NCI-H510A treated with DMSO at 0.1 percent for 48 hours (cell line): Measurements from ENCODE around the gene C3orf49.

Experiments
- DNase-seq: peaks from one replicate; lab custom pipeline; 2025; lab: John Stamatoyannopoulos, UW

Gene C3orf49

DNA sequence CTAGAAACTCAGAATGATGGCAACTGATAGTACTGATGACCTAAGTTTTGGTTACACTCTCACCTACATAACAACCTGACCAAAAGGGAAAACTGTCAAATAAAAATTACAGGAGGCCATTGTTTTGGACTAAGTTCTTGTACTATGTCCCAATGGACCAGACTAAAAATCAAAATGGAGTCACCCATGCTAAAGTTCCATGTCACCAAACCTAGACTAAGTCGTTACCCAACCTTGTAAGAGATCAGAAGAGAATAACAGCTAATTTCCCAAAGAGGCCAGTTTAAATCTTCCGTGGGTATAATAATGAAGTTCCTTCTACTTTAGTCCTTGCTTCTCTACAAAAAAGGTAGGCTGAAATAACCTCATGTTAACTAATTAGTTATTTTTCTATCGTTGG, 32.2 kb downstream of the C3orf49 start:
- no peak for DNase-seq

DNA sequence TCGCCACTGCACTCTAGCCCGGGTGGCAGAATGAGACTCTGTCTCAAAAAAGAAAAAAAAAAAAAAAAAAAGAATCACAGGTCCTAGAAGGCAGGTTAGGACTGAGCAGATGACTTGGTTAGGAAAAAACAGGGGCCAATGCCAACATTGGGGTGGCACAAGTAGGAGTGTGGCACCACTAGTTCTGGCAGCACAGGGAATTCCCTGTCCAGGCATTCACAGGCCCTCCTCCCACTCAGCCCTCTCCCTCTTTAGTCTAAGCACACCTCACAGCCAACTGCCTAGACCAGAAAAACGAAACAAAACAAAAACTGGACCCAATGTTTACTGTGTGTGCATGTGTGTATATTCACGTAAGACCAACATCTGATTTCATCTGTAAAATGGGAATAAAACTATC, 34.0 kb downstream of the C3orf49 start:
- DNase-seq, result no peak

DNA sequence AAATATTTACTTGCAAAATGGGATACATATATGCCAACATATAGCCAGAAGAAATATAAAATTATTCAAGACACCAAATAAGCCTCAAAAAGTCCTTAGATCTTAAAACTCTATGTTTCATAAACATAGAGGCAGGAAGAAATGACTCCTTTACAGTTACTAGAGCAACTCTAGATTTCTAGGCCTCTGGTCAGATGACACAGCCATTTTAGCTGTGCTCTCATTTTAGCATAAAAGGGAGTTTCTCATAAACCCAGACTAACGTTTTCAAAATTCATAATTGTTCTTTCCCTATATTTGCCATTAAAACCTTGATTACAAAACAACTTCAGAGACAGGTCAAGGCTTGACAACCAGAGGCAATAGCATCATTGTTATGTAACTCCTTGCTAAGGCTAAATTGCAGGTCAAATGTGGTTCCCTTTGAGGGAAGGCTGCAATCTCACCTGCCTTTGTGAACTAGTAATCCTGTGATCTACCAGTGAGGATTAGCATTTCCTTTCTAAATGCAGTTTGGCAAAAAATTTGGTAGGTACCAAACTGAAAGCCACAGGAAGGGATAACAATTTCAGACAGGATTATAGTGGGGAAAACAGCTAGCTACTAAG, 36.3 kb downstream of the C3orf49 start:
- DNase-seq, result no peak

DNA sequence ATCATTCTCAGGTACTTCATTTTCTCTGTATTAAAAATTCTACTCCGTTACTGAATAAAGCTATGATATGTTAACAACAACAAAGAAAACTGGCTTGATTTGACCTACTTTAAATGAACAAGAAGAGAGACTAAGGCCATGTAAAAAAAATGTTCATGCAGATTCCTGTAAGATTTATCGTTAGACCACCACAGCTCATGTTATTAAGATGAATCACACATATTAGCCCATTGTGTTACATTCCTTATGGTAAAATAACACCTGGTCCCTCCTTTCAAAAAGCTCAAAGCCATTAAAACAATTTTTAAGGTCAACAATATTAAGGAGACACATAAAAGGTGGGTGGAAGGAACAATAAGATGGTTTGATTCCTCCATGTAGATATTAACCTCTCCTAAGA, 38.2 kb downstream of the C3orf49 start:
- DNase-seq, result no peak

DNA sequence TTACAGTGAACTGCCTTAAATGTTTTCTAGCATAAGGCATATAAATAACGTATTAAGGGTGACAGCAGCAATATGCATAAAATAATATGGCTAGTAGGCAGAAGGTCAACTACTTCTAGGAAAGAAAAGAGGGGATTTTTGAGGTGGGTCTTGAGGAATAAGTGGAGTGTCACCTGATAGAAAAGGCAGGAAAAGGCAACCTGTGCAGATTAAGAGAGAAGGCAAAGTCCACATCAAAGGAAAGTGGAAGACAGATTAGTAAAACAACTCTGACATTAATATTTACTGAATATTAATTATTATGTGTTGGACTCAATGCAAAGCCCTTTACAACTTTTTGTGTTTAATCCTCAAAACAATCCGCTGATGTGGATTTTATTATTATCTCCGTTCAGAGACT, 41.7 kb downstream of the C3orf49 start:
- DNase-seq, result no peak

DNA sequence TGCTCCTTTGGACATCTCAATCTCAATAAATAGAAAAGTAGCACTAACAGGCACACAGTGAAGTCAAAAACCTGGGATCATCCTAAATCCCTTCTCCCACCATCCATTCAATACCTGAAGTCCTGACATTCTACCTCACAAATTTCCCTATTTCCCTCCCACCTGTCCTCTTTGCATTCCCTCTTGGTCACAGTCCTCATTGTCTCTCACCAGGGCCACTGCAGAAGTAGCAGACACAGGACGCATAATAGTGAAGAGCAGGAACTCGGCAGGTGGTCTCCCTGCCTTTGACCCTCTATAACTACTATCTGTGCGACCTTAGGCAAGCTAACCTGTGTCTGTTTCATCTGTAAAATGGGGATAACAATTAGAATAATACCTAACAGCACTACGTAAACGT, 42.2 kb downstream of the C3orf49 start:
- no peak for DNase-seq

DNA sequence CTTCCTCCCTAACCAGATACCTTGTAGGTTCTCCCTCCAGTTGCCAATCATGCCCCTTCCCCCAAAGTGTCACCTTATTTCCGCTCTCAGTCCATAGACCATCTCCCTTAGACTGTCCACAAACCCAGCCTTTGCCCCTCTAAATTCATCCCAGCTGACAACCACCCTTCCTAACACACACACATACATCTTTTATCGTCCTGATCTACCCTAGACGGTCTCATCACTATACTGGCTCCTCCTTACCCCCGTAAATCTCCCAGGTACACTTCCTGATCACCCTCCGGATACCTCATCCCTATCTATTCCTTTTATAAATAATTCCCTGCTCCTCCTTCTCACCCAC, 43.7 kb downstream of the C3orf49 start:
- DNase-seq, result no peak

DNA sequence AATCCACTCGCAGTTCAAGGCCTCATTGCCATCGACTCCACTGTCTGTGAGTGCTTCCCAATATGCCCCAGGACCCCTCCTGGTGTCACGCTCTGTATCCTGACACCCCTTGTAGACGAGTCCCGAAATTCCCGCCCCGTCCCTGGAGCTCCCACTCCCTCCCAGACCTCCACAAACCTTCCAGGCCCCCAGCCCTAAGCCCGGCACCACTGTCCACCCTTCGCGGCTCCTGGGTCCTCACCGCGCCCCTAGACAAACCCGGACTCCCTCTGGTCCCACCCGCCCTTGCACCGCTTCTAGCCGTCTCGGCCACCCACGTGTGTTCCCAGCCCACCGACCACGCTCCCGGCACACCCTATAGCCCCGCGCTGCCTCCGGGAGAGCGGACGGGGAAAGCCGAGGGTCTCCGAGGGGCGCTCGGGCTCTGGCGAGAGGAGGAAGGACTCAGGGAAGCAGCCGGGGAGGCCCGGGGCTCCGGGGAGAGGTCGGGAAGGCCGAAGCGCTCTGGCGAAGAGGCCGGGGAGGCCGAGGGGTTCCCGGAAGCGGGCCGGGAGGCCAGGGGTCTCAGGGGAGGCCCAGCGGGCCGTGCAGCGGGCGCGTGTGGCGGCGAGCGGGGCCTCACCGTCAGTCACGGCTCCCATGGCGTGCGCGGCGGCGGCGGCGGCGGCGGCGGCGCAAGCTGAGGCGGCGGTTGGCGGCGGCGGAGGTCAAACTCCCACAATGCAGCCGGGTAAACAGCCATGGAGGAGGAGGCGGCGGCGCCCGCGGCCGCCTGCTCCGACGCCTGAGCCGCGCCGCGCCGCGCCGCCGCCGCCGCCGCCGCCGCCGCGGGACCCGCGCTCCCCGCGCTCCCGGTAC, 44.3 kb downstream of the C3orf49 start, which contains the start of the genes ATXN7 and THOC7:
Gene ATXN7 (plus strand): TSS at position 718 of the 858 bp plus-strand sequence. CDS start 48,732 bp downstream, outside the sequence.
Gene THOC7 (minus strand): TSS at position 656 of the 858 bp plus-strand sequence. CDS start 15 bp downstream, at position 641.
- DNase-seq, result peak; percentile 34

DNA sequence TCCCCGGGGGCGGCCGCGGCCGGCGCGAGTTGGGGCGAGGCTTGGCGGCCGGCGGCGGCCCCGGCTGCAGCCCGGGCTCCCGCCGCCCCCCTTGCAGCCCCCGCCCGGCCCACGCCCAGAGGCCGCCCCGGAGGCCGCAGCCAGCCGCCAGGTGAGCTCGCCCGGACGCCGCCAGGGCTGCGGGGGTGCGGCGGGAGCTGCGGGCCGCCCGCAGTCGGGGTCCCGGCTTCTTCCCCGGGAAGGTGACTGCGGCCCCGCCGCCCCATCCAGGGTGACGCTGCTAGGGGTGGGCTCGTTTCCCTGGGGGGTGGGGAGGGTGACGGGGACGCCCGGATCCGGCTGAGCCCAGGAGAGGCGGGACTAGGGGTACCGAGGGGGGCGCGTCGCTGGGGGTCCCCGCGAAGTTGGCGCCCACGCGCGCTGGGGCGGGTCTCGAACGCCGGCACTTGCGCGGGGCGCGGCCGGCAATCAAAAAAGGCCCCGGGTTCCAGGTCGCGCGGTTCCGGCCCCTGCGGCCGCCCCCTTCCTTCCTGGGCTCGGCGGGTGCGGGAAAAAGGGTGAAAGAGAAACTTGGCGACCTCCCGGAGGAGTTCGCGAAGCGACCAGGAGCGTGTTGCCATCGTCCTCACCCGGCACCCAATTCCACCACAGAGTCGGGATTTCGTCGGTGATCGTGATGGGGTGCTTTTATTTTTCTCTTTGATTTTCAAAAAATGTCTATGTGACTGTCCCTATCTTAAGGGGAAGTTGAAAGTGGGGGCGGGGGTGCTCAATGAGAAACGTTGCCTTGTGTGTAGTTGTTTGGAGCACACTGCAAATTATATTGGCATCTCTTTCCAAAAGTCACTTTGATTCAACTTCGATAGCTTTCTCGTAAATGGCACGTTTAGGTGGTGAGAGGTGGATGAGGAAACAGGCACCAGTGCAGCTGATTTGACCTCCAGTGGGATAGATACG, 45.2 kb downstream of the C3orf49 start:
- DNase-seq, result peak; percentile 29

DNA sequence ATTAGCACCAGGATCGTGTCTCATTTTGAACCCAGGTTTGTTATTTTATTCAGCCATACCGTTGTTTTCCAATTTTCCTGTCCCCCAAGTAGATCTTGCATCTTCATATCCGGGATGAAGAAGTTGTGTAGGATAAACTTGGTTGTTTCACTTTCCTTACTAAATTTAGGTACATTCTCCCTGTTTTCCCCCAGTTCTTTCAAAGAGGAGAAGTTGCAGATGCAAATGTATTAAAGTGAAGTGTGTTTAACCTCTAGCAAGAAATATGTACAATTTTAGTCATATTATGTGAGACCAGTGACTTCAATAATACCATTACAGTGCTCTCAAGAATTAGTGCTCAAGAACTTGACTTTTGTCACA, 45.8 kb downstream of the C3orf49 start:
- DNase-seq, result no peak

DNA sequence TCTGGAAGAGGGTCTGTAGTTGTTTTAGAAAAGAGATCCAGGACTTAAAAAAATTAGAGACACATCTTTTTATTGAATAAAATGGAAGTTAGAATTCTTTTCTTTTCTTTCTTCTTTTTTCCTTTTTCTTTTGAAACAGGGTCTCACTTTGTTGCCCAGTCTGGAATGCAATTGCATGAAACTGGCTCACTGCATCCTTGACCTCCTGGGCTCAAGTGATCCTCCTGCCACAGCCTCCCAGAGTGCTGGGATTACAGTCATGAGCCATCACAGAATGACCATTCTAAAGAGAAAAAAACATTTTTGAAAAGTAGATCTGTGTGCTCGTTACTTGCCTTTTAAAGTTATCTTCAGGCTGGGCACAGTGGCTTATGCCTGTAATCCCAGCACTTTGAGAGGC, 48.1 kb downstream of the C3orf49 start:
- DNase-seq, result no peak

DNA sequence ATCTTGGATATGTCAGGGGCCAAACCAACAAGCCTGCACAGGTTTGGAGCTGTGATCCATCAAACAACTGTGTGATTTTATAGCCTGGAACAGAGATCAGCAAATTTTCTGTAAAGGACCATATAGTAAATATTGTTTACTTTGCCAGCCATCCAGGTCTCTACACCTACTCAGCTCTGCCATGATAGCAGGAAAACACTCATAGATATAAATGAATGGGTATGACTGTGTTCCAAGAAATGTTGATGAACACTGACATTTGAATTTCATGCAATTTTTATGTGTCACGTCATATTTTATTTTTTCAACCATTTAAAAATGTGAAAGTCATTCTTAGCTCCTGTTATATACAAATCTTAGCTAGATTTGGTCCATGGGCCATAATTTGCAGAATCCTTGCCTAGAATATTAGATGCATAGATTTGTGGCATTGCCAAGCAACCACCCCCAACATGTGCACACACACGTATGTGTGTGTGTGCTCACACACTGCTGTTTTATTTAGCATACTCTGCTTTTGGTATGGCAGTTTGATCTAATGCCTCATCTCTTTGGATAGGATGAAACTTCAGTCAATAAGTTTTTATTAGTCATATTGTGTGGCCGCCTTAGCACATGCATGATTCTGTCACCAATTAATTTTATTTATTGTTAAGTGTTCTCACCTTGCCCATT, 51.0 kb downstream of the C3orf49 start:
- DNase-seq, result no peak

DNA sequence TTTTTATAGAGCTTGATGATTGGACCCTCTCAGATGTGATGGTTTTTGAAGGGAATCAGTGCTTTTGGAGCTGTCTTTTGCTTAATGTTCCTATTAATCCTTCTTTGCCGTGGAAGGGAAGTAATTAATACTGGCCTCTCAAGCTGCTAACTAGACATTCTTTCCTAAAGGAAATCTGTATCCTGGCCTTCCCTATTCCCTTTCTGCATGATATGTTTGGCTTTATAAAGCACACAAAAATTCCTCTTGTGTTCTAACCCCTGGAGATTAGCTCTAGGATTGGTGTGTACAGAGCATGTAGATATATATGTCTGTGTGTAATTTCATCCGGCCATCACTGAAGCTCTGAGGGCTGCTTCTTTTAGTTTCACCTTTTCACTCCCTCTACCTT, 51.5 kb downstream of the C3orf49 start:
- DNase-seq, result no peak

DNA sequence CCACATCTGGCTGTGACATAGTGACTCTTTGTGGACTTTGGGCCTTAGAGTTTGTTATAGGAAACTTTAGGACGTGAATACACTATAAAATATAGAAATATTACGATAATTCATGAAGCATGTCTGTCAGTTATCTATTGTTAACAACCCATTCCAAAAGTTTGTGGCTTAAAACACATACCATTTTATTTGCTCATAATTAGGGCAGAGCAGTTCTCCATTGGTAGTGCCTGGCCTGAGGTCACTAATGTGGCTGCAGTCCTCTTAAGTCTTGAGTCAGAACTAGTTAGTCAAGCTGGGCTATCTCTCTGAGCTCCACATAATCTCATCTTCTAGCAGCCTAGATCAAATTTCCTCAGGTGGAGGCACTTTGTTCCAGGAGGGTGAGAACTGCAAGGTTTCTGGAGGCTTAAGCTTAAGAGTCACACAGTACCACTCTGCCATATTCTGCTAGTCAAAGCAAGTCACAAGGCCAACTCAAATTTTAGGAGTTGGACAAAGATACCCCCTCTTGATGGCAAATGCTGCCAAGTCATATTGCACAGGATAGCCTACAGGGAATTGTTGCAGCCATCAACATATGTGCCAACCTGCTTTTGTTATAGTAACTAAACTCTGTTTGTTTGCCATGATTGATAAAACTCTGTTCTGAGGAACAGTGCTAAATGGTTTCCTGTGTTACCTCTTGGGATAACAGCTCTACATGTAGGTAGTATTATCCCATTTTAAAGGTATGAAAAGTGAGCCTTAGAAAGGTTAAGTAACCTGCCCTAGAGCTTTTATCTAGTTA, 53.2 kb downstream of the C3orf49 start:
- peak; percentile 14 for DNase-seq

DNA sequence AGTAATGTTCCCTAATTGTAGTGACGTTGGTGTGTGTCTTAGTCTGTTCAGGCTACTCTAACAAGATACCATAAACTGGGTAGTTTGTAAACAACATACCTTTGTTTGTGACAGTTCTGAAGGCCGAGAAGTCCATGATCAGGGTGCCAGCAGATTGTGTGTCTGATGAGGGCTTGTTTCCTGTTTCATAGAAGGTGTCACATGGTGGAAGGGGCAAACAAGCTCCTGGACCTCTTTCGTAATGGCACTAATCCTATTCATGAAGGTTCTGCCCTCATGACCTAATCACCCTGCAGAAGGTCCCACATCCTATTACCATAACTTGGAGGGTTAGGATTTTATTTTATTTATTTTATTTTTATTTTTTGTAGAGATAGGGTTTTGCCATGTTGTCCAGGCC, 55.7 kb downstream of the C3orf49 start:
- DNase-seq, result peak; percentile 16

DNA sequence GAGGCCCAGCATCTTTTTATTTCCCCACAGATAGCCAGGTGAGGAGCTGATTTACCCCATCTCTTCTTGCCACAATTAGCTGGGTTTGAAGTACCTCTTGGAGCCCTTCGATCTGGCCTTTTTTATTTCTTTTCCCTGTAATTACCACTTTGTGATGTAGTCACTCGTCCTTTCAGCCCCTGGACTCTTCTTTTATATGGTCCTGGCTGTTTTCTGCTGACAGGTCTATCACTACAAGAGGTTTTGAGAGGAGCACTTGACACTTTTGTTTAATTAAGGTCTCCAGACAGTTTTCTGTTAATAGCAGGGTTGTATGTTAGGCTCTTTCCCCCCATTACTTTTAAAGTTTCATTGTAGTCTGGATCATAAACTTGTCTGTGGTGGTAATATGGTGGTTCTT, 56.4 kb downstream of the C3orf49 start:
- DNase-seq, result peak; percentile 25

DNA sequence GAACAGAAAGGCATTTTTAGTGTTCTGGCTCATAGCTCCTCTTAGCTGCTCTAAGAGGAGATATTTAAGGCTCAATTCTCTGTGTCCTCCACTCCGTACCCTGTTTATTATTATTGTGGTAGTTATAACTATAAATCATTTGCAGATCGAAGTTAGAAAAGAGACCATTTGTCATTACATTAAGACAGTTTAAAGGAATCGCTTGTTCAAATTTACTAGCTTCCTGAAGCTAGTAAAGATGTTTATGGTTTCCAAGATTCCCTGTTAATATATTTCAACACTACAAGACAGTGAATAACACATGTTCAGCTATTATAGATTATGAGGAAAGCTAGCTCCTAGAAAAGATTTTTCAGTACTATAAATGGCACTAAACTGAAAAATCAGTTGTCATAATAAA, 57.2 kb downstream of the C3orf49 start:
- no peak for DNase-seq

DNA sequence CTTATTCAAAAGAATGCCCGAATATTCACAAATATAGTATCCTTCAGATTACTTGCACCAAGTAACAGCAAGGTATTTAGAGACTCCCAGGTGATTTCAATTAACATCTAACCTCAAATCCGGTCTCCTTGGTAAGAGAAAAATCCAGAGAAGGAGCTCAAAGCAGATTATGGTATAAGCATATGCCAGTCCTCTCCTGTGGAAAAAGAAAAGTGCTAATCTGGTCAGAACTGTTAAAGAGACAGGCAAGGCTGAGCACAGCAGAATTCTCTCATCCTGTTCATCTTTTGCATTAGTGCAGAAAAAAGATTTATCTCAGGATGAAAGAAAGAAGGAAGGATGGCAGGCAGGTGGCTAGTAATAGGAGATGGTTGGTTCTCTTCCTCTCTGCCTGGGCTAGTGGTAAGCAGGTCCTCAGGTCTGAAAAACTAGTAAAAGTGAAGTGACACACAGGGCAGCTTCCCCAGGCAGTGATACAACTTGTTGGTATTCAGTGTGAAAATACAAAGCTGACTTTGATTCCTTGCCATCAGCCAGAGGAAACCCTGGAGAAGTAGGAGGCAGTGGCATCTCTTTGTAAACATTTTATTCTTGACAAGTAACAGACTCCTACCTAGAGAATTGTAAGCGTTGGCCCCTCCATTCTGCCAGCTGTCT, 58.8 kb downstream of the C3orf49 start:
- peak; percentile 10 for DNase-seq

DNA sequence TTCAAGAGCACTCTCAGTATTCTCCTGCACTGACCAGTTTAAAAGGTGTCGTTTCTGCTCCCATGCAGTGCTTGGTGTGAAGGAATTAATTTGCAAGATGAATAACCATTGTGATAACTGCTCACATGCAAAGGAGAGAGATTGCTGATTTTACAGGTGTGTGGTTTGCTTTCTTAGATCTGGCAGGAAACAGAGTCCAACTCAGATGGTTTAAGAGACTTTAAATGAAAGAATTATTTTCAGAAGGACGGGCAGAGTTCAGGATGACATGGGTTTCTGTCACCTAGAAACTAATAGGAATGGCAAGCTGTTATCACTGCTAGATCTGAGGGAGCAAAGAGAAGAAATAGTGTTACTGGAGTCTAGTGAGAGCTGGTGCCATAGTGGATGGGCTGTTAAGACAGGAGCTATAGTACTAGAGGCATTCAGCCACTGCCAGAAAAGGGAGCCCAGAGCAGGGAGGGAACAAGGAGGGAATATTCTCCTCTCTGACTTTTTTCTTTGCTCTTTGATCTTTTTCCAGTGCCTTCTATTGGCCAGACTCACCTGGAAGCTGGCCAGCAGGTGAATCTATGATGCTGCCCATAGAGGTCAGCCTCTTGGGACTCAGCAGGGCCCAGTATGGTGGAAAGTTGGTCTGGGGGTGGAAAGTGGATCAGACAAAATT, 59.4 kb downstream of the C3orf49 start:
- no peak for DNase-seq

DNA sequence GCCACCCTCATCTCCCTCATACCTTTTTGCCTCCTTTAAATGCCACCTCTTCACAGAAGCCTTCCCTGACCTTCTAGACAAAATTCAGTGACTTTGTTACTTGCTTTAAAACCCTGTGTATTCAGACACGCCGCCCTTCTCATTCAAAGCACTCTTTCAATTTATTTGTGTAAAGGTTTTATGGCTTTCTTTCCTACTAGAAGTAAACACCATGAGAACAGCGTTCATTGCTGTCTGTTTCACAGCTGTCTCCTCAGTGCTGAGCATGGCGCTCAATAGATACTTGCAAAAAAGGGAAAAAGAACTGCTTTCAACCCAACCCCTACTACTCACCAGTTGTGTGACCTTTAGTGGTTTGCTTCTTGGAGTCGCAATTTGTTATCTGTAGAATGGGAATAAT, 61.6 kb downstream of the C3orf49 start:
- no peak for DNase-seq
